AG20443 (cell line): ENCODE results near the gene SLC9A3.

Source experiments
- DNase-seq: peaks from one replicate; pipeline ENCODE4 v3.0.0; 2012; ENCODE audit warnings: low spot score, mixed read lengths

The SLC9A3 gene

GRCh38 chr5:442335-443238 lies 81.7 kb downstream of the SLC9A3 start, which contains the start of gene EXOC3:
EXOC3 (plus strand) TSS chr5:443176; CDS start chr5:446206, 3,030 bp downstream.
- DNase-seq: peak; percentile 97

GRCh38 chr5:441996-442334 lies 82.3 kb downstream of the SLC9A3 start:
- no peak for DNase-seq

GRCh38 chr5:440401-441201 lies 83.6 kb downstream of the SLC9A3 start:
- DNase-seq: no peak

GRCh38 chr5:439636-440035 lies 84.6 kb downstream of the SLC9A3 start:
- DNase-seq: no peak

GRCh38 chr5:439181-439580 lies 85.1 kb downstream of the SLC9A3 start:
- DNase-seq: no peak

- DNase-seq: no peak
Measured at GRCh38 chr5:438481-438981, 85.7 kb downstream of the SLC9A3 start.

GRCh38 chr5:437281-437771 lies 86.9 kb downstream of the SLC9A3 start:
- DNase-seq: no peak

GRCh38 chr5:436641-436975 lies 87.6 kb downstream of the SLC9A3 start:
- no peak for DNase-seq

- peak; percentile 64 for DNase-seq
Measured at GRCh38 chr5:435961-436640, 88.1 kb downstream of the SLC9A3 start.

- DNase-seq: no peak
Measured at GRCh38 chr5:435156-435790, 89.0 kb downstream of the SLC9A3 start.

- no peak for DNase-seq
Measured at GRCh38 chr5:434443-435146, 89.7 kb downstream of the SLC9A3 start.

GRCh38 chr5:433836-434235 lies 90.4 kb downstream of the SLC9A3 start:
- no peak for DNase-seq

- DNase-seq: no peak
Measured at GRCh38 chr5:432928-433791, 91.1 kb downstream of the SLC9A3 start.

GRCh38 chr5:432201-432927 lies 91.9 kb downstream of the SLC9A3 start:
- no peak for DNase-seq

- no peak for DNase-seq
Measured at GRCh38 chr5:431711-432050, 92.6 kb downstream of the SLC9A3 start.

GRCh38 chr5:431001-431710 lies 93.1 kb downstream of the SLC9A3 start:
- DNase-seq: peak; percentile 70

GRCh38 chr5:430214-430925 lies 93.9 kb downstream of the SLC9A3 start:
- DNase-seq: no peak
